Activated CD4-positive, alpha-beta T cell treated with anti-CD3 and anti-CD28 coated beads, Interleukin-2, Interleukin-6, amounts not matched to agents 100 ng/mL and 50 ng/mL, durations not matched to agents 16 hours and 8 hours (primary cell): ENCODE measurements around the gene MEG3.
"Not testable (repeated sequence)": the region's sequence is repeated elsewhere in the genome, so short reads cannot be mapped to it uniquely, and the experiment has no call there.

Experiments used
- DNase-seq: peaks from one replicate; pipeline ENCODE4 v3.0.0-alpha.2; 2020

The MEG3 gene

GRCh38 chr14:100789460-100790417 lies 36.2 kb upstream of the MEG3 start:
- DNase-seq = no peak

- no peak for DNase-seq
Measured at GRCh38 chr14:100790502-100791347, 35.2 kb upstream of the MEG3 start.

GRCh38 chr14:100791348-100791735 lies 34.6 kb upstream of the MEG3 start:
- no peak for DNase-seq

- no peak for DNase-seq
Measured at GRCh38 chr14:100791995-100792394, 33.9 kb upstream of the MEG3 start.

- DNase-seq = no peak
Measured at GRCh38 chr14:100796946-100797345, 29.0 kb upstream of the MEG3 start.

- DNase-seq = no peak
Measured at GRCh38 chr14:100800041-100800440, 25.9 kb upstream of the MEG3 start.

- DNase-seq = not testable (repeated sequence)
Measured at GRCh38 chr14:100801433-100801832, 24.5 kb upstream of the MEG3 start.

GRCh38 chr14:100802179-100802578 lies 23.7 kb upstream of the MEG3 start:
- DNase-seq = no peak

- DNase-seq = no peak
Measured at GRCh38 chr14:100802766-100803165, 23.2 kb upstream of the MEG3 start.

GRCh38 chr14:100803226-100803625 lies 22.7 kb upstream of the MEG3 start:
- no peak for DNase-seq

- no peak for DNase-seq
Measured at GRCh38 chr14:100803676-100804075, 22.2 kb upstream of the MEG3 start.

GRCh38 chr14:100804138-100804537 lies 21.8 kb upstream of the MEG3 start:
- DNase-seq = no peak

- no peak for DNase-seq
Measured at GRCh38 chr14:100804558-100805309, 21.2 kb upstream of the MEG3 start.

GRCh38 chr14:100806386-100806785 lies 19.5 kb upstream of the MEG3 start:
- DNase-seq = no peak

GRCh38 chr14:100807496-100807895 lies 18.4 kb upstream of the MEG3 start:
- DNase-seq = no peak

- DNase-seq = no peak
Measured at GRCh38 chr14:100807979-100808734, 17.8 kb upstream of the MEG3 start.

- no peak for DNase-seq
Measured at GRCh38 chr14:100810435-100810834, 15.5 kb upstream of the MEG3 start.

- DNase-seq = no peak
Measured at GRCh38 chr14:100810861-100811461, 15.0 kb upstream of the MEG3 start.

GRCh38 chr14:100813291-100813690 lies 12.6 kb upstream of the MEG3 start:
- no peak for DNase-seq

GRCh38 chr14:100815478-100816285 lies 10.2 kb upstream of the MEG3 start:
- no peak for DNase-seq
